Upper lobe of right lung (tissue), 1 donor: Measurements from ENCODE around the gene TEX101. TPM values are rescaled to one million over a fixed set of nuclear protein-coding genes. Genes with fewer than 3 reads are reported as not detected.
A peak's percentile ranks its signal among the peaks of the same experiment; 100 is the strongest.

Experiments used
- ATAC-seq: fragments of 200-7000 bp; cut with Tn5 transposase; one replicate; pipeline ENCODE4 v1.9.1; 2020; ENCODE audit warnings: mild to moderate bottlenecking, moderate library complexity
- DNase-seq: peaks from one replicate; pipeline ENCODE4 v3.0.0-alpha.2; 2020
- H3K27ac ChIP-seq: fragments of 200-600 bp; one replicate; pipeline ENCODE4 v1.8.0; 2022
- H3K27me3 ChIP-seq: fragments of 200-600 bp; one replicate; pipeline ENCODE4 v1.8.0; 2022; ENCODE audit warnings: mild to moderate bottlenecking
- H3K36me3 ChIP-seq: fragments of 200-600 bp; one replicate; pipeline ENCODE4 v1.8.0; 2022
- H3K4me1 ChIP-seq: fragments of 200-600 bp; one replicate; pipeline ENCODE4 v1.8.0; 2022
- H3K4me3 ChIP-seq: fragments of 200-600 bp; one replicate; pipeline ENCODE4 v1.8.0; 2022; ENCODE audit warnings: mild to moderate bottlenecking
- H3K9me3 ChIP-seq: fragments of 200-600 bp; one replicate; pipeline ENCODE4 v1.8.0; 2022
- intact Hi-C: fragments of 100-400 bp; cut with DNase I; formaldehyde crosslinking; loops from one replicate; pipeline ENCODE4 v1.11.0; 2022
- total RNA-seq: library from RNA; stranded (reverse); fragmentation: NEBNext Ultra II Directional; extraction: Animal tissue kit (Norgen Biotek cat#: 25700); gene quantifications from one replicate; pipeline ENCODE4 v1.2.1, GENCODE V29; 2021
- TF ChIP-seq, protein P1 (sequence below): fragments of 200-600 bp; IDR thresholded peaks from one replicate; pipeline ENCODE4 v1.8.0; 2022; ENCODE audit warnings: antibody characterized with exemption
- donor health status: DM: no; HTN: yes; CAD: no; lungs with severe emphysema.

Gene TEX101
- total RNA-seq, 1 donor from 2014 or later = not detected

DNA sequence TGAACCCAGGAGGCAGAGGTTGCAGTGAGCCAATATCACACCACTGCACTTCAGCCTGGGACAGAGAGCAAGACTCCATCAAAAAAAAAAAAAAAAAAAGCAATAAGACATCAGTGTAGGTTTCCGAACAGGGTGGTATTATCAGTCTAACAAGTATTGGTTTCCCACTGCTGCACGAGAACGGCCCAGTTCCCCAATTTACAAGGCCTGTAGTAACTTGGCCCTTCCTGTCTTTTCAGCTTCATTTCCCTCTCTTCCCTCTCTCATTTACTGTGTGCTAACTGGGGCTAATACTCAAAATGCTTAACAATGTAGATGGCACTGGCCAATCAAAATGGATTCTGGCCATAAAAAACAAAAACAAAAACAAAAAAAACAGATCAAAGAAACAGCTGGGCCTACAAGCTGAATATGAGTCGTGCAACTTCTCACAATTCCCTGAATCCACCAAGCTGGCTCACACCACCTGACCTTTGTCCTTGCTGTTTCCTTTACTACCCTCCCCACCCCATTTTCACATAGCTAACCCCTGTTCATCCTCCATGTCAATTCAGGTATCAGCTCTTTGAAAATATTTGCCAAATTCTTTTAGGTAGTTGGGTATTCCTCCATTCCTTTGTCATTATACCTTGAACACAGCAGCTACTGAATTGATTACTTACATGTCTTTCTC lies 2.4 kb downstream of the TEX101 start:
- TF ChIP-seq, protein P1, sequence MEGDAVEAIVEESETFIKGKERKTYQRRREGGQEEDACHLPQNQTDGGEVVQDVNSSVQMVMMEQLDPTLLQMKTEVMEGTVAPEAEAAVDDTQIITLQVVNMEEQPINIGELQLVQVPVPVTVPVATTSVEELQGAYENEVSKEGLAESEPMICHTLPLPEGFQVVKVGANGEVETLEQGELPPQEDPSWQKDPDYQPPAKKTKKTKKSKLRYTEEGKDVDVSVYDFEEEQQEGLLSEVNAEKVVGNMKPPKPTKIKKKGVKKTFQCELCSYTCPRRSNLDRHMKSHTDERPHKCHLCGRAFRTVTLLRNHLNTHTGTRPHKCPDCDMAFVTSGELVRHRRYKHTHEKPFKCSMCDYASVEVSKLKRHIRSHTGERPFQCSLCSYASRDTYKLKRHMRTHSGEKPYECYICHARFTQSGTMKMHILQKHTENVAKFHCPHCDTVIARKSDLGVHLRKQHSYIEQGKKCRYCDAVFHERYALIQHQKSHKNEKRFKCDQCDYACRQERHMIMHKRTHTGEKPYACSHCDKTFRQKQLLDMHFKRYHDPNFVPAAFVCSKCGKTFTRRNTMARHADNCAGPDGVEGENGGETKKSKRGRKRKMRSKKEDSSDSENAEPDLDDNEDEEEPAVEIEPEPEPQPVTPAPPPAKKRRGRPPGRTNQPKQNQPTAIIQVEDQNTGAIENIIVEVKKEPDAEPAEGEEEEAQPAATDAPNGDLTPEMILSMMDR = no peak
- no peaks in the 10 kb centered on the region for H3K9me3 ChIP-seq
- H3K36me3 ChIP-seq = no peaks in the 10 kb centered on the region
- H3K4me1 ChIP-seq = no peaks in the 10 kb centered on the region
- ATAC-seq (peak; percentile 56), DNase-seq (no peak)
- no peak overlapping the region for H3K4me3 ChIP-seq
- intact Hi-C loops = no loop called here
- no peak overlapping the region for H3K27ac ChIP-seq
- H3K27me3 ChIP-seq = no peaks in the 10 kb centered on the region

DNA sequence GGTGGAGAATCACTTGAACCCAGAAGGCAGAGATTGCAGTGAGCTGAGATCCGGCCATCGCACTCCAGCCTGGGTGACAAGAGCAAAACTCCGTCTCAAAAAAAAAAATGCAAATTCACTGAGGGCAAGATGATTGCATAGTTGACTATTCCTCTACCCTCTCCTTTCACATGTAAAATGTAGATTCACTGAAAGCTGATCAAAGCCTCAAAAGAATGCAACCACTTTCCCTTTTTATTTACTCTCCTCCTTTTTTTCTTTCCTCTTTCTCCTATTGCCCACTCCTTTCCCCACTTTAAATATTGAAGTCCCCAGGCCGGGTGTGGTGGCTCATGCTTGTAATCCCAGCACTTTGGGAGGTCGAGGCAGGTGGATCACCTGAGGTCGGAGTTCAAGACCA lies 6.3 kb downstream of the TEX101 start:
- Histone ChIP-seq H3K36me3 (no peaks in the 10 kb centered on the region), H3K4me3 (no peak overlapping the region), H3K27me3 (no peaks in the 10 kb centered on the region), H3K9me3 (no peaks in the 10 kb centered on the region), H3K4me1 (no peaks in the 10 kb centered on the region), H3K27ac (no peak overlapping the region)
- no peak for DNase-seq
- ATAC-seq = no peak
- TF ChIP-seq, protein P1 = no peak
- intact Hi-C loops = no loop called here

GRCh38 chr19:43422000-43422688 lies 7.5 kb downstream of the TEX101 start:
- TF ChIP-seq, protein P1 = no peak
- no peak overlapping the region for H3K4me3 ChIP-seq
- H3K27me3 ChIP-seq = no peaks in the 10 kb centered on the region
- no peaks in the 10 kb centered on the region for H3K9me3 ChIP-seq
- ATAC-seq (no peak), DNase-seq (no peak)
- no peaks in the 10 kb centered on the region for H3K4me1 ChIP-seq
- H3K27ac ChIP-seq = no peak overlapping the region
- H3K36me3 ChIP-seq = no peaks in the 10 kb centered on the region
- intact Hi-C loops = no loop called here

DNA sequence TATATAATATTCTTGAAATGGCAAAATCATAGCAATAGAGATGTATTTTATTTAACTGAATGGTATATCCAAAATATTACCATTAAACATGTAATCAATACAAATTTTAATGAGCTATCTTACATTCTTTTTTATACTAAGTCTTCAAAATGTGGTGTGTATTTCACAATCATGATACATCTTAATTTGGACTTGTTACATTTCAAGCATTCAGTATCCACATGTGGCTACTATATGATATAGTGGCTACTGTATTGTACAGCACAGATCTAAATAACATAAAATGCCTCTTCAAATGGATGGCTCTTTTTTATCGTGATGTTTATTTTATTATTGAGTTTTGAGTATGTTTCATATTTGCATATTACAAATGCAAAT lies 8.0 kb downstream of the TEX101 start:
- H3K27ac ChIP-seq = no peak overlapping the region
- H3K27me3 ChIP-seq = no peaks in the 10 kb centered on the region
- TF ChIP-seq, protein P1 = no peak
- no peak overlapping the region for H3K4me3 ChIP-seq
- no peaks in the 10 kb centered on the region for H3K4me1 ChIP-seq
- H3K36me3 ChIP-seq = no peaks in the 10 kb centered on the region
- intact Hi-C loops = no loop called here
- ATAC-seq (no peak), DNase-seq (no peak)
- H3K9me3 ChIP-seq = no peaks in the 10 kb centered on the region

GRCh38 chr19:43423779-43424178 lies 9.1 kb downstream of the TEX101 start:
- DNase-seq (no peak), ATAC-seq (no peak)
- TF ChIP-seq, protein P1 = no peak
- no peaks in the 10 kb centered on the region for H3K36me3 ChIP-seq
- H3K4me3 ChIP-seq = no peak overlapping the region
- no peaks in the 10 kb centered on the region for H3K27me3 ChIP-seq
- intact Hi-C loops = no loop called here
- H3K9me3 ChIP-seq = no peaks in the 10 kb centered on the region
- no peak overlapping the region for H3K27ac ChIP-seq
- H3K4me1 ChIP-seq = no peaks in the 10 kb centered on the region
